GM18951 (cell line): ENCODE data around the gene GOLGB1.
"Not testable (repeated sequence)": the region's sequence is repeated elsewhere in the genome, so short reads cannot be mapped to it uniquely, and the experiment has no call there.

Experiments used
- POLR2A ChIP-seq: IDR thresholded peaks from 4 replicates; pipeline ENCODE4 v1.6.1; 2011; ENCODE audit warnings: mild to moderate bottlenecking; ENCODE audit not compliant: insufficient read length, insufficient read depth; ENCODE audit errors: extremely low read depth
- in situ Hi-C: fragments of 300-500 bp; cut with MboI; formaldehyde crosslinking; loops from one replicate; pipeline ENCODE4 v1.12.0; 2022; ENCODE audit warnings: low sequenced_read_pairs, mixed read lengths, inconsistent platforms; ENCODE audit not compliant: unreplicated experiment

GOLGB1 gene

GRCh38 chr3:121757812-121758545 is 8.4 kb upstream of the GOLGB1 start:
- TF ChIP-seq POLR2A = no peak
- in situ Hi-C loops = no loop called here

- no peak for TF ChIP-seq POLR2A
- in situ Hi-C loops = no loop called here
These were observed 7.7 kb upstream of the GOLGB1 start for GRCh38 chr3:121757087-121757811.

GRCh38 chr3:121752772-121753171 is 3.2 kb upstream of the GOLGB1 start:
- TF ChIP-seq POLR2A = no peak
- in situ Hi-C loops = no loop called here

GRCh38 chr3:121752261-121752660 is 2.7 kb upstream of the GOLGB1 start:
- in situ Hi-C loops = no loop called here
- no peak for TF ChIP-seq POLR2A

- no peak for TF ChIP-seq POLR2A
- in situ Hi-C loops = no loop called here
These were observed 510 bp upstream of the GOLGB1 start for GRCh38 chr3:121750087-121750415.

- no peak for TF ChIP-seq POLR2A
- in situ Hi-C loops = no loop called here
These were observed 763 bp downstream of the GOLGB1 start for GRCh38 chr3:121748680-121749275.

GRCh38 chr3:121747976-121748375 is 1.6 kb downstream of the GOLGB1 start:
- no peak for TF ChIP-seq POLR2A
- in situ Hi-C loops = no loop called here

GRCh38 chr3:121743106-121743505 is 6.4 kb downstream of the GOLGB1 start:
- in situ Hi-C loops = not testable (repeated sequence)

- TF ChIP-seq POLR2A = no peak
These were observed 8.6 kb downstream of the GOLGB1 start for GRCh38 chr3:121740896-121741295.

GRCh38 chr3:121739902-121740301 is 9.6 kb downstream of the GOLGB1 start:
- no peak for TF ChIP-seq POLR2A

More at GRCh38 chr3:121740896-121741295, 8.6 kb downstream of the GOLGB1 start:
- in situ Hi-C loops = no loop called here

GRCh38 chr3:121737644-121738043 is 11.9 kb downstream of the GOLGB1 start:
- TF ChIP-seq POLR2A = no peak
- in situ Hi-C loops = no loop called here

More at GRCh38 chr3:121739902-121740301, 9.6 kb downstream of the GOLGB1 start:
- in situ Hi-C loops = no loop called here

- no peak for TF ChIP-seq POLR2A
- in situ Hi-C loops = no loop called here
These were observed 13.4 kb downstream of the GOLGB1 start for GRCh38 chr3:121736112-121736511.

- no peak for TF ChIP-seq POLR2A
- in situ Hi-C loops = no loop called here
These were observed 14.4 kb downstream of the GOLGB1 start for GRCh38 chr3:121735047-121735696.

GRCh38 chr3:121730940-121731687 is 18.4 kb downstream of the GOLGB1 start:
- in situ Hi-C loops = no loop called here
- TF ChIP-seq POLR2A = no peak
